ENCODE results near the gene ZFP69.

ZFP69 gene

DNA sequence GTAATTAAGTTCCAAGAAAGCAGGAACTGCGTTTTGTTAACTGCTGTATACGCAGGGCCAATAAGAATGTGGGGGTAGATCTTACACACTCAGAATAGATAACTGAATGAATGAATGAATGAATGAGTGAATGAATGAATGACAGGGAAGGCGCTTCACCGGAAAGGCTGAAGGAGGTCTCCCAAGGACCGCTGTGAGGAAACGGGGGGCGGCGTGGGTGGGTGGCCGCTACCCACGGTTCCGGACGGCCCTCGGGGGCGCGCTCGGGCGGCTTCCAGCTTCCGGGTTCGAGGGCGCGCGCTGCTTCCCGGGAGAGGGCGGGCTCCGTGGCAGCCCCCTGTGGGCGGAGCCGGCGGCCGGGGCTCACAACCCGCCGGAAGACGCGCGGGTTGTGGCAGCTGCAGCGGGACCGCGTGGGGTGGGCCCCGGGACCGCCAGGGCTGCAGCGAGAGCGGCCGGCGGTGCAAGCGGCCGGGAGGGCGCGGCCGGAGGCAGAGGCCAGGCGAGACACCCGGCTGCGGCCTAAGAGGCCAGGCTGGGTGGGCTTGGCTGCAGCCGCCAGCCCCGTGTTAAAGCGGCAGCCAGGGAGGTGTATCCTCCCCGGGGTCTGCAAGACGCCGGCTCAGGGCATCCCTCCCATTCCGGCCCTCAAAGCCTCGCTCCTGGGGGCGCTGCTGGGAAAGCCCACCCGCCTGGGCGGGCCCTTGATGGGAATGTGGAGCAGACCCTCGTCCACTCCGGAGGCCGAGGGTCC is at the start of gene ZFP69:
TSS of gene ZFP69 (plus strand) at position 367 of the 754 bp plus-strand sequence. CDS start 2,072 bp downstream, outside the sequence.
- Histone ChIP-seq H3K27ac (ENCODE audit: low read length) (no peak within 1 kb of the TSS), H3K36me3 (replicated peaks; ENCODE audit: insufficient read depth, low read length) (no peaks in the 10 kb centered on the region), H3F3A (ENCODE audit: insufficient read depth, low read length) (no peaks in the 10 kb centered on the region), H3K4me3 (ENCODE audit: low read length) (peak within 1 kb of the TSS; percentile 95), H3K9ac (ENCODE audit: low read length) (peak within 1 kb of the TSS; percentile 73; the same call in 1 of the 2 replicates), H3K4me2 (ENCODE audit: low read depth, low read length) (peak within 1 kb of the TSS; percentile 96), H3K9me2 (replicated peaks; ENCODE audit: insufficient read depth, low read length) (no peaks in the 10 kb centered on the region), H4K20me1 (ENCODE audit: insufficient read depth, low read length) (no peaks in the 10 kb centered on the region), H3K79me2 (ENCODE audit: low read length) (no peaks in the 10 kb centered on the region), H3K9me3 (replicated peaks; ENCODE audit: insufficient read depth, low read length) (no peaks in the 10 kb centered on the region), H2AFZ (ENCODE audit: low read length) (peak within 1 kb of the TSS; percentile 100), H3K4me1 (ENCODE audit: low read length) (0 out of 2 replicates have a peak, but pooled peaks cover 6% of the 10 kb centered on the region), H3K27me3 (replicated peaks; ENCODE audit: insufficient read depth, low read length) (no peaks in the 10 kb centered on the region)
- peak; percentile 73 for DNase-seq
- no peak for TF ChIP-seq EZH2 (optimal IDR thresholded peaks at IDR 0.05; ENCODE audit: low read depth, low read length)
- TF ChIP-seq, protein P1, sequence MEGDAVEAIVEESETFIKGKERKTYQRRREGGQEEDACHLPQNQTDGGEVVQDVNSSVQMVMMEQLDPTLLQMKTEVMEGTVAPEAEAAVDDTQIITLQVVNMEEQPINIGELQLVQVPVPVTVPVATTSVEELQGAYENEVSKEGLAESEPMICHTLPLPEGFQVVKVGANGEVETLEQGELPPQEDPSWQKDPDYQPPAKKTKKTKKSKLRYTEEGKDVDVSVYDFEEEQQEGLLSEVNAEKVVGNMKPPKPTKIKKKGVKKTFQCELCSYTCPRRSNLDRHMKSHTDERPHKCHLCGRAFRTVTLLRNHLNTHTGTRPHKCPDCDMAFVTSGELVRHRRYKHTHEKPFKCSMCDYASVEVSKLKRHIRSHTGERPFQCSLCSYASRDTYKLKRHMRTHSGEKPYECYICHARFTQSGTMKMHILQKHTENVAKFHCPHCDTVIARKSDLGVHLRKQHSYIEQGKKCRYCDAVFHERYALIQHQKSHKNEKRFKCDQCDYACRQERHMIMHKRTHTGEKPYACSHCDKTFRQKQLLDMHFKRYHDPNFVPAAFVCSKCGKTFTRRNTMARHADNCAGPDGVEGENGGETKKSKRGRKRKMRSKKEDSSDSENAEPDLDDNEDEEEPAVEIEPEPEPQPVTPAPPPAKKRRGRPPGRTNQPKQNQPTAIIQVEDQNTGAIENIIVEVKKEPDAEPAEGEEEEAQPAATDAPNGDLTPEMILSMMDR (IDR thresholded peaks at IDR 0.05; ENCODE audit: low read length), result no peak
- TF ChIP-seq EZH2phosphoT487 (IDR thresholded peaks at IDR 0.05; ENCODE audit: low read length), result no peak

DNA sequence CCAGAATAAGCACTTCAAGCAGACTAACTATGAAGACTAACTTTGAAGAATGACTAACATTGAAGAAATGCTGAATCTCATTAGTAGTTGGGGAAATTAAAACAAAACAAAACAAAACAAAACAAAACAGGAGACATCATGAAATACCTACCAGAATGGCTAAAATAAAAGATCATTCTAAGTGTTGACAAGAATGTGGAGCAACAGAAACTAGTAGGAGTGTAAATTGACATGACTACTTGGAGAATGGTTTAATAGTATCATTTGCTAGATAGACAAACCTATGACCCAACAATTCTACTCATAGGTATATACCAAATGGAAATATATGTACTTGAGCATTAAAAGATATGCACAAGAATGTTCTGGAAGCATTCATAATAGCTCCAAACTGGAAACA is 45.7 kb upstream of the ZFP69 start:
- Histone ChIP-seq H3K4me1 (ENCODE audit: low read length) (no peaks in the 10 kb centered on the region), H4K20me1 (ENCODE audit: insufficient read depth, low read length) (no peaks in the 10 kb centered on the region), H3K9ac (ENCODE audit: low read length) (no peak overlapping the region), H3K79me2 (ENCODE audit: low read length) (no peaks in the 10 kb centered on the region), H3F3A (ENCODE audit: insufficient read depth, low read length) (no peaks in the 10 kb centered on the region), H3K36me3 (replicated peaks; ENCODE audit: insufficient read depth, low read length) (no peaks in the 10 kb centered on the region), H3K27ac (ENCODE audit: low read length) (no peak overlapping the region), H3K9me2 (replicated peaks; ENCODE audit: insufficient read depth, low read length) (no peaks in the 10 kb centered on the region), H3K4me2 (ENCODE audit: low read depth, low read length) (no peak overlapping the region), H2AFZ (ENCODE audit: low read length) (no peak overlapping the region), H3K4me3 (ENCODE audit: low read length) (no peak overlapping the region), H3K27me3 (replicated peaks; ENCODE audit: insufficient read depth, low read length) (no peaks in the 10 kb centered on the region), H3K9me3 (replicated peaks; ENCODE audit: insufficient read depth, low read length) (no peaks in the 10 kb centered on the region)
- TF ChIP-seq EZH2 (optimal IDR thresholded peaks at IDR 0.05; ENCODE audit: low read depth, low read length) (no peak), EZH2phosphoT487 (IDR thresholded peaks at IDR 0.05; ENCODE audit: low read length) (no peak)
- TF ChIP-seq, protein P1 (IDR thresholded peaks at IDR 0.05; ENCODE audit: low read length), result no peak
- DNase-seq, result no peak

DNA sequence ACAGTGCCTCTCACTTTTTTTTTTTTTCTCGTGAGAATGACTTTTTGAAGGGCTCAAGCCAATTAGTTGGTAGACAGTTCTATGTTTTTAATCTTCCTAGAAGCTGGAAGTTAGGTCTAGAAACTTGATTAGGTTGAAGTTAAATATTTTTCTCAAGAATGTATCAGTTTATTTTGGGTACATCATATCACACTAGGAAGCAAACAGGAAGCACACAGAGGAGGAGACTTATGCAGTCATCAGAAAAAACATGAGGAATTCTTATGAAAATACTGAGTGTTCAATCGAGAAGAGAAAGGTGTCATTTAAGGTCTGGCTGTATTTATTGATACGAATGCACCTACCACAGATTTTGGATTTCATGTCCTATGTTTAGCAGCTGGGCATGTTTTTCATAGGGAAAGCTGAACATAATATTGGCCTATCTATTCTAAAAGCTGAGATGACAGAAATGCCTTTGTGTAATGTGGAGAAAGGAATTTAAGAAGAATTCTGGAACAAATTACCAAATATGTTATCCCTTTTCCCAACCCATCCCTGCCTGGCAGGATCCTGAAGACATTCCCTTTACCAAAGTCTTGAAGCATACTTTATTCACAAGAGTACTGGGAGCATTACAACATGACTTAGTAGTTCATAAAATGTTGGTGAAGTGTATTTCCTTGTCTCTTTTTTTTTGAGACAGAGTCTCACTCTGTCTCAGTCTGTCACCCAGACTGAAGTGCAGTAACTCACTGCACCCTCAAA is 44.3 kb upstream of the ZFP69 start:
- Histone ChIP-seq H3K27ac (ENCODE audit: low read length) (no peak overlapping the region), H3K4me2 (ENCODE audit: low read depth, low read length) (no peak overlapping the region), H3K9ac (ENCODE audit: low read length) (no peak overlapping the region), H3K9me3 (replicated peaks; ENCODE audit: insufficient read depth, low read length) (no peaks in the 10 kb centered on the region), H3F3A (ENCODE audit: insufficient read depth, low read length) (no peaks in the 10 kb centered on the region), H3K36me3 (replicated peaks; ENCODE audit: insufficient read depth, low read length) (no peaks in the 10 kb centered on the region), H3K79me2 (ENCODE audit: low read length) (no peaks in the 10 kb centered on the region), H4K20me1 (ENCODE audit: insufficient read depth, low read length) (no peaks in the 10 kb centered on the region), H2AFZ (ENCODE audit: low read length) (no peak overlapping the region), H3K4me3 (ENCODE audit: low read length) (no peak overlapping the region), H3K4me1 (ENCODE audit: low read length) (no peaks in the 10 kb centered on the region), H3K27me3 (replicated peaks; ENCODE audit: insufficient read depth, low read length) (no peaks in the 10 kb centered on the region), H3K9me2 (replicated peaks; ENCODE audit: insufficient read depth, low read length) (no peaks in the 10 kb centered on the region)
- DNase-seq, result no peak
- TF ChIP-seq EZH2 (optimal IDR thresholded peaks at IDR 0.05; ENCODE audit: low read depth, low read length), result no peak
- TF ChIP-seq, protein P1 (IDR thresholded peaks at IDR 0.05; ENCODE audit: low read length), result no peak
- TF ChIP-seq EZH2phosphoT487 (IDR thresholded peaks at IDR 0.05; ENCODE audit: low read length), result no peak
